Stimulated activated naive CD8-positive, alpha-beta T cell treated with anti-CD3 and anti-CD28 coated beads, Interleukin-15, amount 100 ng/mL, for 72 hours (primary cell): ENCODE results near the gene PCYT2.

Experiments used
- ATAC-seq: fragments of 150-1000 bp; cut with Tn5 transposase; 2 replicates; pipeline ENCODE4 v1.10.0; 2021; ENCODE audit warnings: mild to moderate bottlenecking, moderate library complexity
- DNase-seq, 2 donors: peaks; one replicate each; pipeline ENCODE4 v3.0.0; 2021 to 2022
- H3K27ac Mint-ChIP-seq, 2 donors: one replicate each; pipeline ENCODE4 v1.8.0; 2022; ENCODE audit warnings: mild to moderate bottlenecking in 2 of 2, mixed read lengths in 2 of 2, moderate library complexity in 2 of 2
- H3K27me3 Mint-ChIP-seq: one replicate; pipeline ENCODE4 v1.8.0; 2022; ENCODE audit warnings: mixed read lengths
- H3K4me1 Mint-ChIP-seq: one replicate; pipeline ENCODE4 v1.8.0; 2022; ENCODE audit warnings: mild to moderate bottlenecking, mixed read lengths
- H3K4me3 Mint-ChIP-seq, 2 donors: one replicate each; pipeline ENCODE4 v1.8.0; 2022; ENCODE audit warnings: mild to moderate bottlenecking in 2 of 2, mixed read lengths in 2 of 2, moderate library complexity in 1 of 2
- H3K9me3 Mint-ChIP-seq, 2 donors: one replicate each; pipeline ENCODE4 v1.8.0; 2022; ENCODE audit warnings: mixed read lengths in 2 of 2

Gene PCYT2

DNA sequence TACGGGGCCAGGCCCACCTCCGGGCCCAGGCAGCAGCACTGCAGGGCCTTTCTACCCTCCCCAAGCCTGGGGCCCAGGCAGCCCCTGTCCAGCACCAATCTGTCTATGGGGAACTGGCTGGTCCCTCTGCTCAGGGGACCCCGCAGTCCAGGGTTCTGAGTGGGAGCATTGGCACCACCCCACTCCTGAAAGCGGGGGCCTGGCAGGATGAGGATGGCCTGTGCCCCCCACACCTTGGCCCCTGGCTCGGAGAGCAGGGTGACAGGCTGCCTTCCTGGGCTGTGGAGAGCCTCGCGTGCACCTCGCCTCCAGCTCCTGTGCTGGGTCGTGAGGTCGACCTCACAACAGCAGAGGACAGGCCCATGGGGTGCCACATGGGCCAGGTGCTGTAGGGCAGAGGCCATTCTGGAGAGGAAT lies 7.8 kb downstream of the PCYT2 start:
- Mint-ChIP-seq H3K4me1 (peaks cover 10% of the 10 kb centered on the region), H3K27me3 (peaks cover 13% of the 10 kb centered on the region), H3K9me3 (no peaks in the 10 kb centered on the region), H3K4me3 (no peak overlapping the region), H3K27ac (no peak overlapping the region)
- DNase-seq (no peak), ATAC-seq (no peak)

DNA sequence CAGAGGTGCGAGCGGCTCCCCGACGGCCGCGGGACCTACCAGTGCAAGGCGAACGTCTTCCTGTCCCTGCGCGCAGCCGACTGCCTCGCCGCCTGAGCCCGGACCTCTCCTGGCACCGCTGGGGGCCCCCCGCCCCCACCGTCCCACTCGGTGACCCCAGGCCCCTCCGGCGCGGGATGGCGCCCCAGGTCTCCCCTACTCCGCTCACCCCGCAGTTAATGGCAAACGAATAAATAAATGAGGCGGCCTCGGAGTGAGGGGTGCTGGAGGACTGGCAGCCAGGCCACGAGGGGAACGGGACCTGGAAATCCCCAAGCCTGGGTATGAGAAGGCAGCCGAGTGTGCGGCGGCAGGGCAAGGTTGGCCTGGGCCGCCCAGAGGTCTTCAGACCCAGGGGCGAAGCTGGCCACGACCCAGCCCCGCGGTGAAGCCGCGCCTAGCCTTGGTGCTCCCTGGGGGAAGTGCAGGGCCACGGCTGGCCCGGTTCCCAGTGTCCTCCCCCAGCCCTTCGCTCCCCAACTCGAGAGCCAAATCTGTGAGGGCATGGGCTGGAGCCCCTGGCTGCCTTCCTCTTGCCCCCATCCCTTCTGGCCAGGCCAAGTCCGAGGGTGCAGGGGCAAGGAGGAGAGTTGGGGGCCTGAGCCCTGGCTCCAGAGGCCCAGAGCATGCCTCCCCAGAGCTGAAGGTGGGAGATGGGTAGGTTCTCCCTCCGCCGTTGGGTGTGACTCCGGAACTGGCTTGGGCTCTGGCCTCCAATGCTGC lies 8.4 kb downstream of the PCYT2 start:
- peaks cover 13% of the 10 kb centered on the region for H3K27me3 Mint-ChIP-seq
- H3K27ac Mint-ChIP-seq: no peak overlapping the region
- H3K4me3 Mint-ChIP-seq: peak overlapping the region in 1 of 2 donors; percentile 57
- ATAC-seq: peak; percentile 49
- peaks cover 10% of the 10 kb centered on the region for H3K4me1 Mint-ChIP-seq
- no peak for DNase-seq
- no peaks in the 10 kb centered on the region for H3K9me3 Mint-ChIP-seq

DNA sequence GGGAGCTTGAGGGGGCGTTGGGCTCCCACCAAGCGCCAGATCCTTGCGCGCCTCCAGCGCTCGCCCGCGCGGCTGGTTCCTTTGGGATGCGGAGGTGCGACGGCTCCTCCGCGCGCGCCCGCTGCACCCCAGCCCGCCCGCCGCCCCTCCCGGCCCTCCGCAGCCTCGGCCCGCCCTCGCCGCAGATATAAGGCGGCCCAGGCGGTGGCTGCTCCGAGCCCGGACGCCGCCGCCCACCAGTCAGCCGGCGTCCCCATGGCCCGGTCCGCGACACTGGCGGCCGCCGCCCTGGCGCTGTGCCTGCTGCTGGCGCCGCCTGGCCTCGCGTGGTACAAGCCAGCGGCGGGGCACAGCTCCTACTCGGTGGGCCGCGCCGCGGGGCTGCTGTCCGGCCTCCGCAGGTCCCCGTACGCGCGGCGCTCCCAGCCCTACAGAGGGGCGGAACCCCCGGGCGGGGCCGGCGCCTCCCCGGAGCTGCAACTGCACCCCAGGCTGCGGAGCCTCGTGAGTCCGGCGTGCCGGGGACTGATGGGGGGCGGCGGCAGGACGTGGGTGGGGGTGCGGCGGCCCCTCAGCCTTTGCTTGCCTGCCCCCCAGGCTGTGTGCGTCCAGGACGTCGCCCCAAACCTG lies 9.1 kb downstream of the PCYT2 start, which contains the start of gene NPB:
TSS of gene NPB (plus strand) at position 216 of the 630 bp plus-strand sequence. CDS start at position 256, 40 bp downstream.
- Mint-ChIP-seq H3K4me3 (peak within 1 kb of the TSS in 1 of 2 donors; percentile 57), H3K27ac (no peak within 1 kb of the TSS), H3K9me3 (no peaks in the 10 kb centered on the region), H3K4me1 (peaks cover 10% of the 10 kb centered on the region), H3K27me3 (peaks cover 13% of the 10 kb centered on the region)
- DNase-seq (no peak), ATAC-seq (peak; percentile 52)

- no peak overlapping the region for H3K4me3 Mint-ChIP-seq
- no peak for DNase-seq
- H3K4me1 Mint-ChIP-seq: peaks cover 10% of the 10 kb centered on the region
- peaks cover 13% of the 10 kb centered on the region for H3K27me3 Mint-ChIP-seq
- no peaks in the 10 kb centered on the region for H3K9me3 Mint-ChIP-seq
- ATAC-seq: peak; percentile 38
- H3K27ac Mint-ChIP-seq: peak overlapping the region in 1 of 2 donors; percentile 4
Measured at GRCh38 chr17:81901167-81902022, 9.8 kb downstream of the PCYT2 start.

DNA sequence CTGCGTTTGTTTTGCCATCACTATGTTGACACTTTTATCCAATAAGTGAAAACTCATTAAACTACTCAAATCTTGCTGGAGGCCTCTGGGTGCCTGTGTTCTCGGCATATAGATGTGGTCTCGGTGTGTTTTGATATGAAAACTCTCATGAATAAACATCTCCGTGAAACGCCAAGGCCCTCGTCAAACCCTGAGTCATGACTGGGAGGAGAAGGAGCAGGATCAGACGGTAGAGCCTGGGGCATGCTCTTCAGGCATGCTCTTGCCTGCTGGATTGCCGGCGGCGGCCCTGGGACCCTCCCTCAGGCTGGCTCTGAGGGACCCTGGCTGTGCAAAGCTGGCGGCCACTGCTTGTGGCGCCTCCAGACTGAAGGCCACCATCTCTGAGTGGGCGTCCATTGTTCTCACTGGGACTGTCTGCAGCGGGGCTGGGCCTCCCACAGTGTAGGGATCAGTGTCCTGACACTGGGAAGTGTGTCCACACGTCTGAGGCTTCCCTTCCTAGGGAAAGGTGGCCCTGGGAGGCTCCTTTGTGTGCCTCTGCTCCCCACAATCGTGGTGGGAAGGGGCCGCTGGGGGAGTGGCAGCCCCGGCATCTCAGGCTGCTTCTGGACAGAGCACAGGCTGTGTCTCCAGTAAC lies 10.9 kb downstream of the PCYT2 start:
- H3K27ac Mint-ChIP-seq: no peak overlapping the region
- no peak for ATAC-seq
- H3K4me3 Mint-ChIP-seq: no peak overlapping the region
- H3K4me1 Mint-ChIP-seq: peaks cover 10% of the 10 kb centered on the region
- no peak for DNase-seq
- no peaks in the 10 kb centered on the region for H3K9me3 Mint-ChIP-seq
- peaks cover 13% of the 10 kb centered on the region for H3K27me3 Mint-ChIP-seq

GRCh38 chr17:81899514-81900166 lies 11.6 kb downstream of the PCYT2 start:
- ATAC-seq: no peak
- H3K4me3 Mint-ChIP-seq: no peak overlapping the region
- peaks cover 10% of the 10 kb centered on the region for H3K4me1 Mint-ChIP-seq
- H3K27ac Mint-ChIP-seq: no peak overlapping the region
- no peaks in the 10 kb centered on the region for H3K9me3 Mint-ChIP-seq
- no peak for DNase-seq
- peaks cover 13% of the 10 kb centered on the region for H3K27me3 Mint-ChIP-seq

- Mint-ChIP-seq H3K4me3 (no peak overlapping the region), H3K9me3 (no peaks in the 10 kb centered on the region), H3K27ac (peak overlapping the region in 1 of 2 donors; percentile 34), H3K27me3 (peaks cover 13% of the 10 kb centered on the region), H3K4me1 (peaks cover 10% of the 10 kb centered on the region)
- no peak for DNase-seq
- no peak for ATAC-seq
Measured at GRCh38 chr17:81898885-81899284, 12.3 kb downstream of the PCYT2 start.

GRCh38 chr17:81898029-81898866 lies 13.0 kb downstream of the PCYT2 start:
- Mint-ChIP-seq H3K4me3 (no peak overlapping the region), H3K27ac (peak overlapping the region in 1 of 2 donors; percentile 34), H3K27me3 (peaks cover 13% of the 10 kb centered on the region), H3K9me3 (no peaks in the 10 kb centered on the region), H3K4me1 (peaks cover 17% of the 10 kb centered on the region)
- ATAC-seq (no peak), DNase-seq (no peak)

DNA sequence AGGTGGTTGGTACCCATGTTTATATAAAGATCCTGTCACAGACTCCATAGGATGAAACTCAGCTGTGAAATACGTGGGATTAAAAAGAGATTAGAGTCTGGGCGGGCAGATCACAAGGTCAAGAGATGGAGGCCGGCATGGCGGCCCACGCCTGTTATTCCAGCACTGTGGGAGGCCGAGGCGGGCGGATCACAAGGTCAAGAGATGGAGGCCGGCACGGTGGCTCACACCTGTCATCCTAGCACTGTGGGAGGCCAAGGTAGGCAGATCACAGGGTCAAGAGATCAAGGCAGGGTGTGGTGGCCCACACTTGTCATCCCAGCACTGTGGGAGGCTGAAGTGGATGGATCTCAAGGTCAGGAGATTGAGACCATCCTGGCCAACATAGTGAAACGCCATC lies 15.8 kb downstream of the PCYT2 start:
- H3K4me1 Mint-ChIP-seq: peaks cover 19% of the 10 kb centered on the region
- H3K9me3 Mint-ChIP-seq: no peaks in the 10 kb centered on the region
- no peak overlapping the region for H3K27ac Mint-ChIP-seq
- H3K27me3 Mint-ChIP-seq: no peaks in the 10 kb centered on the region
- no peak overlapping the region for H3K4me3 Mint-ChIP-seq
- DNase-seq (no peak), ATAC-seq (no peak)

DNA sequence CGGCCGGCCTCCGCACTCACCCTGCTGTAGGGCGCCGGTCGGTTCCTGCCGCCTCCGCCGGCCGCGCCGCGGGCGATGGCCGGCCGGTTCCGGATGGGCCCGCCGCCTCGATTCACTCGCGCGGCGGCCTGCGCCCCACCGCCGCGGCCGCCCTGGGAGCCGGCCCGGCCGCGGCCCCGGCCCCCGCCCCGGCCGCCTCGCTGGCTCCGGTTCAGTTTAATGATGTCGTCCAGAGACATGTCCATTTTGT lies 20.0 kb downstream of the PCYT2 start:
- peak overlapping the region; percentile 99 for H3K27ac Mint-ChIP-seq
- ATAC-seq: peak; percentile 4
- H3K27me3 Mint-ChIP-seq: no peaks in the 10 kb centered on the region
- DNase-seq: no peak
- no peaks in the 10 kb centered on the region for H3K9me3 Mint-ChIP-seq
- H3K4me3 Mint-ChIP-seq: peak overlapping the region; percentile 98
- peaks cover 53% of the 10 kb centered on the region for H3K4me1 Mint-ChIP-seq

- Mint-ChIP-seq H3K4me1 (peaks cover 56% of the 10 kb centered on the region), H3K4me3 (peak overlapping the region; percentile 84 to 85), H3K27me3 (no peaks in the 10 kb centered on the region), H3K27ac (peak overlapping the region; percentile 93), H3K9me3 (no peaks in the 10 kb centered on the region)
- ATAC-seq: no peak
- DNase-seq: no peak
Measured at GRCh38 chr17:81890447-81891302, 20.5 kb downstream of the PCYT2 start.

- ATAC-seq (no peak), DNase-seq (no peak)
- Mint-ChIP-seq H3K27me3 (no peaks in the 10 kb centered on the region), H3K4me3 (peak overlapping the region; percentile 84 to 85), H3K9me3 (no peaks in the 10 kb centered on the region), H3K27ac (peak overlapping the region in 1 of 2 donors; percentile 75), H3K4me1 (peaks cover 57% of the 10 kb centered on the region)
Measured at GRCh38 chr17:81889602-81890001, 21.6 kb downstream of the PCYT2 start.

GRCh38 chr17:81888988-81889595 lies 22.1 kb downstream of the PCYT2 start:
- Mint-ChIP-seq H3K27me3 (no peaks in the 10 kb centered on the region), H3K9me3 (no peaks in the 10 kb centered on the region), H3K4me1 (peaks cover 57% of the 10 kb centered on the region), H3K4me3 (peak overlapping the region; percentile 59 to 85), H3K27ac (peak overlapping the region; percentile 76 to 96)
- ATAC-seq (no peak), DNase-seq (no peak)
